Measurements from ENCODE around the gene LMO2.
"Not testable (repeated sequence)": the region's sequence is repeated elsewhere in the genome, so short reads cannot be mapped to it uniquely, and the experiment has no call there.

LMO2 gene

DNA sequence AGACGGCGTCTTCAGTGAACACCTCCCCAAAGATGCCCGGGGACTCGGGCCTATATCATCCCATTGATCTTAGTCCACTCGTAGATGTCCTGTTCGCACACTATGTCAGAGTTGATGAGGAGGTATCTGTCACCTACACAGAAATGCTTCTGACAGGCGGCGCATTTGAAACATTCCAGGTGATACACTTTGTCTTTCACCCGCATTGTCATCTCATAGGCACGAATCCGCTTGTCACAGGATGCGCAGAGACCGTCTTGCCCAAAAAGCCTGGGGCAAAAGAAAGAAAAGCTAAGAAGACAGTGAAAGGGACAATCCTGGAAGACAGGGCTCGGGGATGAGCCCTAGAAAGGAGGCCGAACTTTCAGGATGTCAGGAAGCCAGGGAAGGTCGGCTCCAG, 32.6 kb downstream of the LMO2 start:
- DNase-seq = no peak

DNA sequence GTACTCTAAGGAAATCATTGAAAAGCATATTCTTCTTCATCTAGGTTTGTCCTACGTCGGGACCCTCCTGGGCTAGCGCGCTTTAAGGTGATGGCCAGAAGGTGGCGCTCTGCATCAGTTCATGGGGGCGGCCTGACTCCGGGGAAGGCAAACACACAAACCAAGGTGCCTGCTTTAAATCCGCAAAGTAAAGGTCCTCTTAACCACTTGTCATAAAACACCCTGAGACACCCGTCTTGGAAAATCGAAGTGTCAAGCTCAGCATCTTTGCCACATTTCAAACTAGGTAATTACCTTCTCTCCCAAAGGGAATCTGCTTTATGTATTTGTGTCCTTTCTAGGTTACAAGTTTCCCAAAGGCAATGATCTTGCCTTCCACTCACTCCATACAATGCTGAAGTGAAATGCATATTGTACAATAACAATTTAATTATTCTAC, 33.9 kb downstream of the LMO2 start:
- peak; percentile 33 for DNase-seq

DNA sequence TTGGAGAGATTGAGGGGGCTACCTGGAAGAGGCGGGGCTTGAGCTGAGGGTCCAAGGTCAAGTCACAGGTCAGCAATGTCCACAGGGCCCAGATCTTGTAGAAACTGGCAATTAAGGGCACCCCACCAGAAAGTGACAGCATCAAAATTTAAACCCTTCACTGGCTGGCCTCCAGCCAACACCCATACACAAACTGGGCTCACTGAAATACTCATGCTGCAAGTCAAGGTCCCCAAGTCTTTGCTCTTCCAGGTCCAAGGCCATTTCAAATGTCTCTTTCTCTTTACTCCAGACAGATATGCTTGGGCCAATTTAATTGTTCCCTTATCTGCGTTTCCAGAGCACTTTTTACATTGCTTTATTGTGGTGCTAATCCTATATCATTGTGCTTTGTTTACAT, 36.4 kb downstream of the LMO2 start:
- DNase-seq = no peak

DNA sequence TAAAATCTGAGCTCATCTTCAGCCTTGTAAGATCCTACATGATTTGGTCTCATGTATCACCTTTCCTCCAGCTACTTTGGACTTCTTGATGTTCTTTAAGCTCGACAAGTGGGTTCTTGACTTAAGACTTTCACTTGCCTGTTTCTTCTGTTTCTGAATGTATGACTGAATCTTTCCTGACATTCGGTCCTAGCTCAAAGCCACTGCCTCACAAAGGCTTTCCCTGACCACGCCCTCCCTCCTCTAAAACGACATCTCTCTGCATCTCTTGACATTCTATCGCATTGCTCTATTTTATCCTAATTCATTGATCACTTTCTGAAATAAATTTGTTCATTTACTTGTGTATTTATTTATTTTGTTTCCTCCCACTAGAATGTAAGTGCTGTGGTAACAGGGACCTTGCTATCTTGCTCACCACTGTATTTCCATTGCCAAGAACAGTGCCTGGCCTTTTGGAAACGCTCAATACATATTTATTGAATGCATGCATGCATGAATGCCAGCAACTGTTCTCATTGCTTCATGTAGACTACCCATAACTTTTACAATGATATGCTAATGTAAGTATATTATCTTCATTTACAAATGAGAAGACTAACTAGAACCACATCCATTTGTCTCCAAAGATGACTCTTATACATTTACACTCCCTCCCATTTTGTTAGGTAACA, 43.0 kb downstream of the LMO2 start:
- no peak for DNase-seq

DNA sequence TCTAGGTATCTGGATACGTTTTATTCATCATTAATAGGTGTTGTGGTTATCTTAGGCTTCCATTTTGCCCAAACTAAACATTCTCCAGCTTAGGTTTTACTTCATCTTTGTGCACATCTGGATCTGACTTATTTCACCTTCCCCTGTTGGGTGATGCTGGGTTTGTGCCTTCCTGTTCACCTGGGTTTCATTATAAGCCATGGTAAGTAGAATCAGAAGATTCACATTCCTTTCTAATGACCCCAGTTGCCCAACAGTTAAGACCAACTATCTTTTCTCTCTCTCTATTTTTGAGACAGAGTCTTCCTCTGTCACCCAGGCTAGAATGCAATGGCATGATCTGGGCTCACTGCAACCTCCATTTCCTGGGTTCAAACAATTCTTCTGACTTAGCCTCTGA, 44.6 kb downstream of the LMO2 start:
- DNase-seq = no peak

DNA sequence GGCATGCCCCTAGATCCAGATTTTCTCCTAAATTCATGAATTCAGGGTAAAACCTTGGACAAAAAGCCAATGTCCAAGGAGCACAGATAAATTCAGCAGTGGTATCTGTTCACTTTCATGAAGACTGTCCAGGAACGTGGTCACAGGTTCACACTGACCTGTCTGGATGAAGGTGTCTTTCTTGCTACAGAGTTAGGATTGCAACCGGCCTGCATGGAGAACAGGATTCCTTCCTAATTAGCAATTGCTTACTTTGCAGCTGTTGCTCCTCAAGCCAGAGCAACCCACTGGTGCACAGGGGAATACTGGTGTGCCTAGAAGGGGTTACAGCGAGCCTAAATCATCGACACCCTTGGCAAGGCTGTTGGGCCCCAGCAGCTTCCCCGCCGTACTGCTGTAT, 47.6 kb downstream of the LMO2 start:
- no peak for DNase-seq

DNA sequence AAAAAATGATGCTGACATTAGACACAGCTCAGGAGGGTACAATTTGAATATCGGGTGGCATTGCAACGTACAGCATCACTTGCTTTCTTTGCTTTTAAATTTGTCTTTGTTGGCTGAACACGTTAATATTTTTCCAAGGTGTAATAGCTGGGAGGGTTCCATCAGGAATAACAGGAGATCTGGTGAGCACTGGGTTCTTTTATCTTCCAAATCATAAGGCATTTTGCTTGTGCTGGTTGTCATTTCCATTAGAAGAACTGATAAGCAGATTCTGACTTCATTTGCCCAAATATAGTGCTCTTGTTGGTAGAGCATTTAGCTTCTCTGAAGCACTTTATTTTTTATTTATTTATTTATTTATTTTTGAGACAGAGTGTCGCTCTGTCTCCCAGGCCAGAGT, 48.9 kb downstream of the LMO2 start:
- DNase-seq = no peak

DNA sequence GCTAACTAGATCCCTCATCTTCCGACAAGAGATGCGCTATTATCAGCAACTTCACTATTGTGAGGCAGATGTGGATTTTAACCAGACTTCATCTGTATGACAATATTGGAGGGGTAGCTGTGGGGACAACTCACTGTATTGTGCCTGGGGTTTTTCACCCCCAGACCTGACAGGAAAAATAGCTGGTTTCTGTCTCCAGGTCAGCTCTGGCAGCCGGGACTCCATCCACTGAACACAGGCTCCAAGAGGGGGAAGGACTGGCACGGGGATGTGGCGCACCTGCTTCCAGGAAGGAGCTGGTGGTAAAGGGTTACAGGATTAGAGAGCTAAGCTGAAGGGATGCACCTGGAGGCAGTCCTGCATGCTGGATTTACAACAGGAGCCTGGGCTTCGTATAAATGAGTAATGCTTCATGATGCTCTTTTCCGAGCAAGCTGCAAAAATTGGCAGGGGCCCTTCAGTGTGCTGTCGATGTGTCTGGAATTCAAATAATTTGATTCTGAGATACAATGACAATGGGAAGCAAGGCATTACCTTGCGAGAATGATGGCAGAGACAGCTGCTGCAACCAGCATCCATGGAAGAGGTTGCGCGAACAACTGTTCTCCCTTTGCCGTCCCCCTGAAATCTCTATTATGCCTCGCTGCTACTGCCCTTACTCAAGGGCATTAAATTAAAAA, 49.5 kb downstream of the LMO2 start:
- DNase-seq = no peak

DNA sequence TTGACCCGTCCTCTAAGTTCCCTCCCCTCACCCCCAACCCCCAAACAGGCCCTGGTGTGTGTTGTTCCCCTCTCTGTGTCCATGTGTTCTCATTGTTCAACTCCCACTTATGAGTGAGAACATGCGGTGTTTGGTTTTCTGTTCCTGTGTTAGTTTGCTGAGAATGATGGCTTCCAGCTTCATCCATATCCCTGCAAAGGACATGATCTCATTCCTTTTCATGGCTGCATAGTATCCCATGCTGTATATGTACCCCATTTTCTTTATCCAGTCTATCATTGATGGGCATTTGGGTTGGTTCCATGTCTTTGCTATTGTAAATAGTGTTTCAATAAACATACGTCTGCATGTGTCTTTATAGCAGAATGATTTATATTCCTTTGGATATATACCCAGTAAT, 53.6 kb downstream of the LMO2 start:
- DNase-seq = not testable (repeated sequence)

DNA sequence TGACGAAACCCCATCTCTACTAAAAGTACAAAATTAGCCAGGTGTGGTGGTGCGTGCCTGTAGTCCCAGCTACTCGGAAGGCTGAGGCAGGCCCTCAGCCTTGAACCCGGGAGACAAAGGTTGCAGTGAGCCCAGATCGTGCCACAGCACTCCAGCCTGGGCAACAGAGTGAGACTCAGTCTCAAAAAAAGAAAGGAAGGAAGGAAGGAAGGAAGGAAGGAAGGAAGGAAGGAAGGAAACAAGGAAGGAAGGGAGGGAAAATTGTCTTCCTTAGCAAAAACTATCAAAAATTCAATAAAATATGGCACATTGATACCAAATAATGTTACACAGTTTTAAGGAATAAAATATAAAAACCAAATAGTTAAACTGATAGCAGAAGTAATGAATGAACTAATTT, 54.5 kb downstream of the LMO2 start:
- not testable (repeated sequence) for DNase-seq

DNA sequence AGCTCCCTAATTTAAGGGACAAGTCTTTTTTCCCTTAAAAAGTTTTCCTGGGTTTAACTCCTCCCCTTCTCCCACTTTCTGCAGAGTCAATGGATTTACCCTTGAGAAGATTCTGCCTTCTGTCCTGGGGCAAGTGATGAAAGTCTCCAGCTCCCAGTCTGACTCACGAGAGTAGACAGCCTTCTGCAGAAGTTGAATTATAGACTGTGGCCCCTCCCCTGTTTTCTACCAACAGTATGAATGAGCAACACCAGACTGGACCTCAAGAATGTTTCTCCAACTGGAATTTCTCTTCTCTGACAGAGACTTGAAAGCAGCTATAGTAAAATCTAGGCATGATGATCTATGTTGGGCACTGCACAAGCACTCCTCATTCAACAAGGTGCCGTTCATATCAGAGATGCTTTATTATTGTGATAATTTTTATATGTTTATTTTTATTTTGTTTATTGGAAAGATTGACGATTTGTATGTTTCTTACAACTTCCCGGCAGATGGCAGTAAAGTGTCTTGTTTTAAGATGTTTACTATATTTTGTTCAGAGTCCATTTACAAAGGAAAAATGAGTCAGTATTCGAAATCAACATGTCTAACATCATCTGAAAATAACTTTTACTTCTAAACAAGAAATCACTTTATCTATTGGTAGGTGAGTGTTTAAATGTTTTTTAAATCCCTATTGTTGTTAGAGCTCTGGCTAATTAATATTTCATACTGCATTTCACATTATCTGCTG, 56.6 kb downstream of the LMO2 start:
- DNase-seq = no peak

DNA sequence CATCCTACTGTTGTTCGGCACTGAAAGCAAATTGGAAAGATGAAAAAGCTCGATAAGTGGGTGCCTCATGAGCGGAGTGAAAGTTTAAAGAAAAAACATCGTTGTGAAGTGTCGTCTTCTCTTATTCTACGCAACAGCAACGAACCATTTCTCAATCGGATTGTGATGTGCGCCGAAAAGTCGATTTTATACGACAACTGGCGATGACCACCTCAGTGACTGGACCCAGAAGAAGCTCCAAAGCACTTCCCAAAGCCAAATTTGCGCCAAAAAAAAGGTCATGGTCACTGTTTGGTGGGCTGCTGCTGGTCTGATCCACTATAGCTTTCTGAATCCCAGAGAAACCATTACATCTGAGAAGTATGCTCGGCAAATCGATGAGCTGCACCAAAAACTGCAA, 59.2 kb downstream of the LMO2 start:
- no peak for DNase-seq

DNA sequence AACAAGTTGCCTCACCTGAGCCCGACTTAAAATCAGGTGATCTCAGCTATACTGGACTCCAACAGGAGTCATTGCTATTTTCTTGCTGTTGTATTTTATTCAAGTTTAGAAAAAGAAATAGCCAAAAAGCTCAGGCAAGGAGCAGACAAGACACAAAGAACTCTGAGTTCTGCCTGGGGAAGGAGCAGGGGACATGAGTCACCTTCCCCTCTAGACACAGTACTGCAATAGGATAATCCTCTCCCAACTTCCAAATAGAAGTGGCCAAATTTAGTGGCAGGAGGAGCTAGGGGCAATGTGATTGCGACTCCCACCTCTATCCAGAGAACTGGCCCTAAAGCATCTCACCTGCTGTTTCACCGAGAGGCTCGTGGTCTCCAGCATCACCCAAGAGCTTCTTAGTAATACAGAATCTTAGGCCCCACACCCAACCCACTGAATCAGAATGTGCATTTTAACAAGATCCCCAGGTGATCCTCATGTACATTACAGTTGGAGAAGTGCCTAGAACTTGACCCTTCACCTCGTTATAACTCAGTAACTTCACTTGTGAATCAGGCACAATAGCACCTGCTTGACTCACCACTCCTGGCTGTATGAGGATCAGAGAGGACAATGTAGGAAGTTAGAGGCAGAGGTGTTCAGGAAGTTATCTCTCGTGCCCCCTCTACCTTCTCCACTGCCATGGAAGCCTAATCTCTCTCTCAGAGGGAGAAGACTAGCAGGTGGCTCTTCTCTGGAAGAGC, 60.8 kb downstream of the LMO2 start:
- DNase-seq = no peak

DNA sequence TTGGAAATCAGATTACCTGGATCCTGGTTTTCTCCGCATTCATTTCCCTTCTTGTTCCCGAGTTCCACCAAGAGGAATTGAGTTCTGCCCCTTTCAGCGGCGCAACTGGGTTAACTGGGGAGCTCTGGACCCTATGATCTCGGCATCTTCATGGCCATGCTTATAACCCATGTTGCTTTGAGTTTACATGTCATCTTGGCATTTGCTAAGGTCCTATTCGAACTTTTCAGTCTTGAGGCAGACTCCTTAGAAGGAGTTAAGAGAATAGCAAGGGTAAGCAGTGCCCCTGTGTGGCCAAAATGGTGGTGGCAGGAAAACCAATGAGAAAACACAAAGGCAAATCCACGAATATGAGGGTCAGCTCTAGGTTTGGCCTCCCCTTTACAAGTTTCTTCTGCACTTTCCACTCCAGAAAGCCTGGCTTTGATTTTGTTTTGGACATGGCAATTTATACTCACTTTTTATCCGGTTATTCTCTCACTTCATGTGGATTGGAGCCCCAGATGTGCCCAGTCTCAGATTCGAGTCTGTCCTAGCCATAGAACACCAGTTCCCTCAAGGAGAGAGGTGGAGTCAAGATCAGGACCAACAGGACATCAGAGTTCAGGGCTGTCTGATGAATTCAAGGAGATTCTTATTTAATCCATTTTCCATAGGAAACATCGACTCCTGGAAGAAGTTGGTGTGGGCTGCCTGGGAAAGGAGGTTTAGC, 62.3 kb downstream of the LMO2 start:
- DNase-seq = peak; percentile 28

DNA sequence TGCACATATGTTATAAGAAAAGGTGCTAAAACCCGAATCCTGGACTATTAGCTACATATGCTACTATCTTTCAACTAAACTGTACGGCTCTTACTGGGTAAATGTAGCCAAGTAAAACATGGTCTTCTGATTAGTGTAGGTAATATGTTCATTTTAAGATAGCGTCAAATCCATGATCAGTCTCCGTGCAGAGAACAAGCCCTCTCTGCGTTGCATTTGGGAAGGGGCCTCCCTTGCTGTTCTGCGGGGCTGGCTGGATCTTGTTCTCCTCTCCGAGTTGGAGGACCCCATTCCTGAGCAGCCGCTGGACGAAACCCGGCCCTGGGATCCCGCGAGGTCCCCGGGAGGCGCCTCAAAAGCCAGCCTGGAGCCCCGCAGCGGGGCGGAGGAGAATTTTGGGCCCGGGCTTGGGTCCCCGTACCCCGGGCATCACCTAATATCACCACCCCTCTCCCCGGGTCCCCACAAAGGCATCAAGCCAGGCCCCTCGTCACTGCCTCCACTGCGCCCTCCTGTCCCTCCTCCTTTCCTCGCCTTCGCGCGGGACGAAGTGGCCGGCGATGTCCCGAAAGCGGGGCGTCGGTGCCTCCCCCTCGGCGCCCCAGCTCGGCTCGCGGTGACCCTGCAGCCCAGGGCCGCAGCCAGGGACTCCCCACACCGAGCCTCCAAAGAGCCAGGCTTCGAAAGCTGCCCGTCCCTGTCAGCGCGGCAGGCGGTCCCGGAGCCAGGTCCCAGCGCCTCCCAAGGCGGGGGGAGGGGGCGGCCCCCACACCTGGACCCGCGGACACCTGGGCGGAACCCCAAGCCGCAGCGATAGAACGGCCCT, 63.1 kb downstream of the LMO2 start:
- no peak for DNase-seq

DNA sequence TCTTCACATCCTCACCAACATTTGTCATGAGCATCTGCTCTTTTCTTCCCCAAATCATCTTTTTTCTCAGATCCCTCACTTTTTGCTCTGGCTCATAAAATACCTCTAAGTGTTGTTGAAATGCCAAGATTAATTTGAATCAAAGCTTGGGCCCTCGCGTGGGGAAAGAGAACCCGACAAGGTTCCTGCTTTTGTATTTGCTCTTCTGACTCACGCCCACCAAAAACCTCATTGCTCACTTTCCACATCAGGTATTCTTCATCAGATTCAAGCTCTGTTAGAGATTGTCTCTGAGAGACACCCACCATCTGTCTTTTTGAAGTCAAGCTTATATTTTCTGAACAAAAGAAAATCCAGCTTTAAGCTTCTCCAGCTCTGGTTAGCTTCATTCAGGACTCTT, 64.7 kb downstream of the LMO2 start:
- DNase-seq = no peak

DNA sequence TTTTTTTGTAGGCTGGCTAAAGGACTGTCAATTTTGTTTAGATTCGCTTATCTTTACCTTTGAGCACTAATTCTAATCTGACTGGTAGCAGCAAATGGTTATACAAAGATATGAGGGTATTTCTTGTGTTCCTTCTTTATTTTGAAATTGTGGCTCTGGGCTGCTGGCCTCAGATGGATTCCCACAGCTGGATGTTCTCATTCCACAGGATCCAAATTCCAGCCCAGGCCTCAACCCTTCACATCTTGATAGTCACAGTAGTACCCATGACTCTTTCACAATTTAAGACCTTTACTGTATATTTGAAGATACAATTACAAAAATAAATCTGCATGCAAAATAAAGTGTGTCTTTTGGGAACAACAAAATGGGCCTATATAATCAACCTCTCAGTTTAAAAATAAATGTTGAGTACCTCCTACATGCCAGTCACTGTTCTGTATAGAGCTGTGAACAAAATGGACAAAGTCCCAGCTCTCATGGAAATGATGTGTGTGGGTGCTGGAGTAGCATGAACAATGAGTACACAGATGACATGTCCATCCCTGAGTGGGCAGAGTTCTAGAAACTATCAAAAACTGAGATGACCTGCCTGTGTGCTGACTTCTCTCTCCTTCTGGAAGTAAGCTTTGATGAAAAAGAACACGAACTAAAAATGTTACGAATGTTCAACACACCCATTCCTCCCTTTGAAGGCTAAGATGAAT, 65.9 kb downstream of the LMO2 start:
- no peak for DNase-seq

DNA sequence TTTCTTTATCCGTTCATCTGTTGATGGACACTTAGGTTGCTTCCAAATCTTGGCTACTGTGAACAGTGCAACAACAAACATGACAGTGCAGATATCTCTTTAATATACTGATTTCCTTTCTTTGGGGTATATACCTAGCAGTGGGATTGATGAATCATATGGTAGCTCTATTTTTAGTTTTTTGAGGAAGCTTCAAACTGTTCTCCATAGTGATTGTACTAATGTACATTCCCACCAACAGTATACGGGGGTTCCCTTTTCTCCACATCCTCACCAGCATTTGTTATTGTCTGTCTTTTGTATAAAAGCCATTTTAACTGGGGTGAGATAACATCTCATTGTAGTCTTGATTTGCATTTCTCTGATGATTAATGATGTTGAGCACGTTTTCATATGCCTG, 68.9 kb downstream of the LMO2 start:
- not testable (repeated sequence) for DNase-seq

DNA sequence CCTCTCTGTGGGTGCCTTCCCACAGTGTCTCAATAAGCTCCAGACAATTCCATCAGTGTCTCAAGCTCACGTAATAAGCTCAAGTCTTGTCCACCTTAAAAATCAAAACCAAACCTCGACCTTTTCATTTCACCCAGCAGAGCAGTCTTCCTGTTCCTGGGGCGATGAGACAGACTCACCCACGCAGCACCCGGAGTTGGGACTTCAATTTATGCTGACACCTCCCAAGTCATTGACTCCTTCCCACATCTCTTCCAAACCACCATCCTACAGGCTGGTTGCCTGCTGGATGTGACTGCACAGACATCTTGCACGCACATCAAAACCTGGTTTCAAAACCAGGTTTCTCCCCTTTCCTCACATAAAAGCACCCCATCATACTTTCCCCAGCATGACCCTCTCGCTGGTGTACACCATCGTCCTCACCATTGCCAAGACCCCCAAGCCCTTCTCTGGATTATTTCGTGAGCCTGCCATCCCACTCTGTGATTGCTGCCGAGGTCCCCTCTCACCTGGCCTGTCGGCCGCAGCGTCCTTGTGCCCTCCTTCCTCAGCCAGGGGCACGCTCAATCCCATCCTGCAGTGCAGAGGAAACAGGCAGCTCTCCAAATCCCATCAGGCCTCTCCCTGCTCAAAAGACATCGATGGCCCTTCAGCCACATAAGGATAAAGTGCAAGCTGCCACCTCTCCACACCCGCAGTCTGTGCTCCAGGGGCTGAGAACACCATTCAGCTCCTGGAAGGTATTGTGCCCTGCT, 72.4 kb downstream of the LMO2 start:
- DNase-seq = no peak
